ENCODE data around the gene SPRY1. TPM values are rescaled to one million over a fixed set of nuclear protein-coding genes. Genes with fewer than 3 reads are reported as not detected.

SPRY1 gene
- total RNA-seq, 4 donors from 2014 or later = 32.8 to 72.2 (median 50.9) TPM

DNA sequence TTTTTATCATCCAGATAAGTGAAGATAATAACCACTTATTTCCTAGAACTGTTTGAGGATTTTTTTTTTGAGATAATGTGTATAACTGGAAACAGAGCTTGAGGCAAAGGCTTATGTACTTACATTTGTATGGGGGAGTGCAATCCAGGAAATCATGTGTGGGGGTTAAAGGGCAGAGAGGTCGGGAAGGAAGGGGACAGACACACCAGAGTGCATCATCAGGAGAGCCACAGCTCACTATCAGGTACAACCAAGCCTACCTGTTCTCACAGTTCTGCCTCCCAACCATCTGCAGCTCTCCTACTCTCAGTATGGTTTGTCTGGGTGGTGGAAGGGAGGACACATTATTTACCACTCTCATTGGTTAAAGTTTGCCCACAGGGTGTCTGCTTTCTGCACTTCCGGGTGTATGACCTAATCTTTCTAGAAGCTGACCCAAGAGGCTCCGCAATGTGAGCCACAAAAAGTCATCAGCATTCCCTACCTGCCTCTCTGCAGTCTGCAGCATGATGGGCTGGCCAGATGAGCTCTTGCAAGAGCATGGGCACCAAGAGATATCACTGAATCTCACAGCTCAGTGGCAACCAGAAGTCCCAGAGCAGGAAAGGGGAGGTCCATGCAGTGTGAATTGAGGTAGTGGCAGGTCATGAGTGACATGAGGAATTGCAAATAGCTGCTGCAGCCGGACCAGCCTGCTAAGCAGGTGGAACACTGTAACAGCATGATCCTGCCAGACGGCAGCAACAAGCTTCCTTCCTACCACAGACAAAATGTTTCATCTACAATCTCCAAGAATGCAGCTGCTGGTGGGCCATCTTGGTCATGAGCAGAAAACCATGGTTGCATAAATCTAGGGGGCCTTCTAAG is 36.9 kb upstream of the SPRY1 start:
- in situ Hi-C loops (cut with MboI; ENCODE audit: low sequenced_read_pairs in 4 of 4) = no loop called here
- H3K27me3 ChIP-seq = no peaks in the 10 kb centered on the region
- DNase-seq = no peak
- H3K36me3 ChIP-seq = no peaks in the 10 kb centered on the region
- intact Hi-C loops (cut with DNase I; ENCODE audit: low total_unique reads) = no loop called here
- no peak for ATAC-seq
- H3K27ac ChIP-seq = no peak overlapping the region
- H3K4me1 ChIP-seq = peaks cover 9 to 14% of the 10 kb centered on the region in 2 donors
- no peak overlapping the region for H3K4me3 ChIP-seq
- no peaks in the 10 kb centered on the region for H3K9me3 ChIP-seq
- TF ChIP-seq POLR2A (IDR thresholded peaks at IDR 0.05) = no peak
- TF ChIP-seq, protein P1, sequence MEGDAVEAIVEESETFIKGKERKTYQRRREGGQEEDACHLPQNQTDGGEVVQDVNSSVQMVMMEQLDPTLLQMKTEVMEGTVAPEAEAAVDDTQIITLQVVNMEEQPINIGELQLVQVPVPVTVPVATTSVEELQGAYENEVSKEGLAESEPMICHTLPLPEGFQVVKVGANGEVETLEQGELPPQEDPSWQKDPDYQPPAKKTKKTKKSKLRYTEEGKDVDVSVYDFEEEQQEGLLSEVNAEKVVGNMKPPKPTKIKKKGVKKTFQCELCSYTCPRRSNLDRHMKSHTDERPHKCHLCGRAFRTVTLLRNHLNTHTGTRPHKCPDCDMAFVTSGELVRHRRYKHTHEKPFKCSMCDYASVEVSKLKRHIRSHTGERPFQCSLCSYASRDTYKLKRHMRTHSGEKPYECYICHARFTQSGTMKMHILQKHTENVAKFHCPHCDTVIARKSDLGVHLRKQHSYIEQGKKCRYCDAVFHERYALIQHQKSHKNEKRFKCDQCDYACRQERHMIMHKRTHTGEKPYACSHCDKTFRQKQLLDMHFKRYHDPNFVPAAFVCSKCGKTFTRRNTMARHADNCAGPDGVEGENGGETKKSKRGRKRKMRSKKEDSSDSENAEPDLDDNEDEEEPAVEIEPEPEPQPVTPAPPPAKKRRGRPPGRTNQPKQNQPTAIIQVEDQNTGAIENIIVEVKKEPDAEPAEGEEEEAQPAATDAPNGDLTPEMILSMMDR (IDR thresholded peaks at IDR 0.05 in 4 of 5, conservative IDR thresholded peaks at IDR 0.05 in 1 of 5) = no peak

DNA sequence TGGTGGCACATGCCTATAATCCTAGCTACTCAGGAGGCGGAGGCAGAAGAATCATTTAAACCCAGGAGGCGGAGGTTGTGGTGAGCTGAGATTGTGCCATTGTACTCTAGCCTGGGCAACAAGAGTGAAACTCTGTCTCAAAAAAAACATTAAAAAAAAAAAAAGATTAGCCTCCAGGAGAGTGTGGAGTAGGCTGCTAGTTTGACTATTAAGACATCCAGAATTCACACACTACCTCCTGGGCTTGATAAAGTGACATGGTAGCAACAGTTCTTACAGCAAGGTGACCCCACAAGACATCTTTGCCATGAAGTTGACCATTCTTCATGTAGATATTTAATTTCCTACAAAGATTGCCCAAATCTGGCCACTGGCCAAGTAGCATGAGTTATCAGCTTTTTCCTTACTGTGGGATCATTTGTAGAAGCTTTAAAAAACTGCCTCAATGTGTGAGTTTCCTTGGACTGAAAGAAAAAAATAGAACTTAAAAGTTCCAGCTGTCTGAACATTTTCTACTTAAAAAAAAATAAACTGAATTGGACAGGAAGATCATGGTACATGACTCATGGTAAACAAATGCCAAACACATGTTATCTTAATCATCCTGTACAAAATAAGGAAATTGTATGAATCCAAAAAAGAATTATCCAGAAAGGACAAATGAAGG is 35.3 kb upstream of the SPRY1 start:
- Histone ChIP-seq H3K4me1 (peaks cover 21 to 25% of the 10 kb centered on the region in 2 donors), H3K27me3 (no peaks in the 10 kb centered on the region), H3K4me3 (no peak overlapping the region), H3K36me3 (no peaks in the 10 kb centered on the region), H3K9me3 (no peaks in the 10 kb centered on the region), H3K27ac (peak overlapping the region; percentile 62 to 69 (median 65))
- intact Hi-C loops (cut with DNase I; ENCODE audit: low total_unique reads) = no loop called here
- no peak for TF ChIP-seq POLR2A (IDR thresholded peaks at IDR 0.05)
- TF ChIP-seq, protein P1 (IDR thresholded peaks at IDR 0.05 in 4 of 5, conservative IDR thresholded peaks at IDR 0.05 in 1 of 5) = no peak
- DNase-seq (no peak), ATAC-seq (peak; percentile 41 to 45)
- in situ Hi-C loops (cut with MboI; ENCODE audit: low sequenced_read_pairs in 4 of 4) = no loop called here

DNA sequence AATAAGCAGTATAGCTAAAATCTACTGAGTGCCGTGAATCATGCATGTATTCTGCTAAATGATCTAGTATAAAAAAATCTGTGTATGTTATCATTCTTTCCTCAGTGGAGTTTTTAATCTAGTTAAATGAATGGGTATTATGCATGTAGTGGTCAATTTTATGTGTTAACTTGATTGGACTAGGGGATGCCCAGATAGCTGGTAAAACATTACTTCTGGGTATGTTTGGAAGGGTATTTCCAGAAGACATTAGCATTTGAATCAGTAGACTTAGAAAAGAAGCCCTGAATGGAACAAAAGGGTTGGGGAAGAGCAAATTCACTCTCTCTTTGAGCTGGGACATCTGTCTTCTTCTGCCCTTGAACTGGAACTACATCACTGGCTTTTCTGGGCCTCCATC is 34.5 kb upstream of the SPRY1 start:
- Histone ChIP-seq H3K36me3 (no peaks in the 10 kb centered on the region), H3K4me3 (no peak overlapping the region), H3K27me3 (no peaks in the 10 kb centered on the region), H3K4me1 (peaks cover 21 to 25% of the 10 kb centered on the region in 2 donors), H3K27ac (peak overlapping the region; percentile 62 to 69 (median 65)), H3K9me3 (no peaks in the 10 kb centered on the region)
- TF ChIP-seq, protein P1 (IDR thresholded peaks at IDR 0.05 in 4 of 5, conservative IDR thresholded peaks at IDR 0.05 in 1 of 5) = no peak
- in situ Hi-C loops (cut with MboI; ENCODE audit: low sequenced_read_pairs in 4 of 4) (no loop called here), intact Hi-C loops (cut with DNase I; ENCODE audit: low total_unique reads) (no loop called here)
- ATAC-seq = no peak
- no peak for DNase-seq

DNA sequence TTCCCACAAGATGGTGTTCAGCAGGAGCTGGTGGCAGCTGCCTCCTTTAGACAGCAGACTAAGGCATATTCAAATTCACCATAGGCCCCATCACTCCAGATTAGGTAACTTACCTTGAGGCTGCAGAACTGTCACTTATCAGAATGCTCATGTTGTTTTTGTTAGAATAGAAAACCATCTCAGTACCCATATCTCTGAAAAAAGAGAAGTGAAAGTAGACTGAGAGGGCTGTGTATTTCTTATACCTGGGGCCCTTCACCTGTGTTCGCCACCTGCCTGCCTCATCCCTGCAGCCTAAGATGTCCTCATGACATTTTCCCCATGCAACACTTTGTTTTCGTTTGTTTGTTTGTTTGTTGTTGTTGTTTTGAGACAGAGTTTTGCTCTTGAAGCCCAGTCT is 32.9 kb upstream of the SPRY1 start:
- no peak overlapping the region for H3K4me3 ChIP-seq
- no peak overlapping the region for H3K27ac ChIP-seq
- intact Hi-C loops (cut with DNase I; ENCODE audit: low total_unique reads) (no loop called here), in situ Hi-C loops (cut with MboI; ENCODE audit: low sequenced_read_pairs in 4 of 4) (no loop called here)
- H3K36me3 ChIP-seq = no peaks in the 10 kb centered on the region
- no peaks in the 10 kb centered on the region for H3K27me3 ChIP-seq
- ATAC-seq = no peak
- no peak for DNase-seq
- peaks cover 21 to 25% of the 10 kb centered on the region in 2 donors for H3K4me1 ChIP-seq
- TF ChIP-seq, protein P1 (IDR thresholded peaks at IDR 0.05 in 4 of 5, conservative IDR thresholded peaks at IDR 0.05 in 1 of 5) = no peak
- H3K9me3 ChIP-seq = no peaks in the 10 kb centered on the region
